Loucy (cell line): ENCODE results near the gene LANCL1.

Experiments used
- H2AFZ ChIP-seq: fragments of 200-600 bp; sonication (generic); 2 replicates; pipeline ENCODE4 v1.6.0; 2016; ENCODE audit warnings: antibody characterized with exemption, mild to moderate bottlenecking, low read length, moderate library complexity
- H3F3A ChIP-seq: fragments of 200-600 bp; 2 replicates; pipeline ENCODE4 v1.6.0; 2016; ENCODE audit warnings: antibody characterized with exemption, low read depth, mild to moderate bottlenecking
- H3K27me3 ChIP-seq: fragments of 200-600 bp; sonication (generic); 2 replicates; pipeline ENCODE4 v1.6.1; 2014; ENCODE audit warnings: low read length, mild to moderate bottlenecking; ENCODE audit not compliant: insufficient read depth, poor library complexity, severe bottlenecking
- H3K36me3 ChIP-seq: fragments of 200-600 bp; sonication (generic); 2 replicates; pipeline ENCODE4 v1.6.1; 2016; ENCODE audit warnings: low read length; ENCODE audit not compliant: insufficient read depth
- H3K4me1 ChIP-seq: fragments of 200-600 bp; sonication (generic); 2 replicates; pipeline ENCODE4 v1.5.1; 2014; ENCODE audit warnings: low read length, mild to moderate bottlenecking; ENCODE audit not compliant: insufficient read depth, poor library complexity, severe bottlenecking
- H3K4me2 ChIP-seq: fragments of 200-600 bp; sonication (generic); 2 replicates; pipeline ENCODE4 v1.6.0; 2014; ENCODE audit warnings: antibody characterized with exemption, low read length, low read depth, mild to moderate bottlenecking; ENCODE audit not compliant: poor library complexity, severe bottlenecking
- H3K4me3 ChIP-seq: fragments of 200-600 bp; sonication (generic); 2 replicates; pipeline ENCODE4 v1.5.1; 2014; ENCODE audit warnings: low read length, mild to moderate bottlenecking, mixed read lengths; ENCODE audit not compliant: poor library complexity, severe bottlenecking
- H3K79me2 ChIP-seq: fragments of 200-600 bp; sonication (generic); 2 replicates; pipeline ENCODE4 v1.6.1; 2014; ENCODE audit warnings: low read length; ENCODE audit not compliant: insufficient read depth
- H3K9ac ChIP-seq: fragments of 200-600 bp; sonication (generic); 2 replicates; pipeline ENCODE4 v1.6.0; 2014; ENCODE audit warnings: mild to moderate bottlenecking, low read depth, low read length, moderate library complexity; ENCODE audit not compliant: poor library complexity, severe bottlenecking
- H3K9me2 ChIP-seq: fragments of 200-600 bp; sonication (generic); replicated peaks from 2 replicates; pipeline ENCODE4 v1.6.1; 2016; ENCODE audit warnings: low read depth, low read length, mixed read lengths
- H3K9me3 ChIP-seq: fragments of 200-600 bp; sonication (generic); 2 replicates; pipeline ENCODE4 v1.6.1; 2014; ENCODE audit warnings: mild to moderate bottlenecking, antibody characterized with exemption, low read length, low read depth; ENCODE audit not compliant: insufficient read depth
- H4K20me1 ChIP-seq: fragments of 200-600 bp; sonication (generic); 2 replicates; pipeline ENCODE4 v1.6.0; 2014; ENCODE audit warnings: antibody characterized with exemption, low read length, mild to moderate bottlenecking; ENCODE audit not compliant: insufficient read depth, poor library complexity, severe bottlenecking
- CTCF ChIP-seq: fragments of 200-600 bp; sonication (generic); conservative IDR thresholded peaks from 2 replicates; pipeline ENCODE4 v1.5.1; 2014; ENCODE audit warnings: mild to moderate bottlenecking, antibody characterized with exemption, low read length
- EZH2phosphoT487 ChIP-seq: fragments of 200-600 bp; IDR thresholded peaks from 2 replicates; pipeline ENCODE4 v1.6.1; 2018; ENCODE audit warnings: antibody characterized with exemption, mild to moderate bottlenecking, moderate library complexity, borderline replicate concordance

Gene LANCL1

GRCh38 chr2:210460322-210461227 lies 16.0 kb downstream of the LANCL1 start:
- peaks cover 37% of the 10 kb centered on the region for H3K4me1 ChIP-seq
- H3K4me3 ChIP-seq, result peak overlapping the region; percentile 26
- peaks cover 4% of the 10 kb centered on the region for H4K20me1 ChIP-seq
- no peak overlapping the region for H2AFZ ChIP-seq
- peaks cover 22% of the 10 kb centered on the region for H3K36me3 ChIP-seq
- H3K27me3 ChIP-seq, result no peaks in the 10 kb centered on the region
- H3K9me2 ChIP-seq, result no peaks in the 10 kb centered on the region
- H3K79me2 ChIP-seq, result no peaks in the 10 kb centered on the region
- H3K9me3 ChIP-seq, result no peaks in the 10 kb centered on the region
- no peak overlapping the region for H3K9ac ChIP-seq
- TF ChIP-seq EZH2phosphoT487 (no peak), CTCF (no peak)
- H3F3A ChIP-seq, result no peaks in the 10 kb centered on the region
- peak overlapping the region; percentile 49 for H3K4me2 ChIP-seq

- Histone ChIP-seq H3K4me1 (peaks cover 37% of the 10 kb centered on the region), H3K4me2 (no peak overlapping the region), H3K79me2 (no peaks in the 10 kb centered on the region), H2AFZ (no peak overlapping the region), H4K20me1 (peaks cover 4% of the 10 kb centered on the region), H3K9ac (no peak overlapping the region), H3K36me3 (peaks cover 26% of the 10 kb centered on the region), H3K9me3 (no peaks in the 10 kb centered on the region), H3F3A (no peaks in the 10 kb centered on the region), H3K4me3 (no peak overlapping the region), H3K9me2 (no peaks in the 10 kb centered on the region), H3K27me3 (no peaks in the 10 kb centered on the region)
- TF ChIP-seq CTCF, result no peak
- TF ChIP-seq EZH2phosphoT487, result no peak
These were observed 16.7 kb downstream of the LANCL1 start for GRCh38 chr2:210459880-210460279.

GRCh38 chr2:210459407-210459806 lies 17.2 kb downstream of the LANCL1 start:
- Histone ChIP-seq H3K9ac (no peak overlapping the region), H3K27me3 (no peaks in the 10 kb centered on the region), H4K20me1 (peaks cover 4% of the 10 kb centered on the region), H3K9me2 (no peaks in the 10 kb centered on the region), H2AFZ (no peak overlapping the region), H3K9me3 (no peaks in the 10 kb centered on the region), H3K4me1 (peaks cover 37% of the 10 kb centered on the region), H3K36me3 (peaks cover 30% of the 10 kb centered on the region), H3K4me2 (no peak overlapping the region), H3F3A (no peaks in the 10 kb centered on the region), H3K79me2 (no peaks in the 10 kb centered on the region), H3K4me3 (no peak overlapping the region)
- no peak for TF ChIP-seq CTCF
- TF ChIP-seq EZH2phosphoT487, result no peak
